HL-60 (cell line): ENCODE data around the gene ZNF185.

Source experiments
- DNase-seq, 2 experiments: peaks; one replicate each; pipeline ENCODE4 v3.0.0-alpha.2; 2010 to 2020; ENCODE audit warnings: low read depth in 1 of 2, low spot score in 1 of 2
- H3K27ac ChIP-seq: fragments of 250-450 bp; sonication (Bioruptor Pico); replicated peaks from 2 replicates; pipeline ENCODE4 v1.5.1; 2020; ENCODE audit warnings: mild to moderate bottlenecking, moderate library complexity
- H3K27me3 ChIP-seq: fragments of 250-450 bp; sonication (Bioruptor Pico); 2 replicates; pipeline ENCODE4 v1.5.1; 2021; ENCODE audit warnings: mild to moderate bottlenecking, moderate library complexity; ENCODE audit not compliant: insufficient read depth, poor library complexity, severe bottlenecking
- H3K4me3 ChIP-seq: replicated peaks from 2 replicates; pipeline ENCODE4 v1.5.1; 2011; ENCODE audit warnings: mild to moderate bottlenecking, control low read depth, low read length; ENCODE audit not compliant: insufficient read depth
- GABPA ChIP-seq: IDR thresholded peaks from 2 replicates; pipeline ENCODE4 v1.6.1; 2012; ENCODE audit warnings: low read depth
- POLR2AphosphoS5 ChIP-seq: IDR thresholded peaks from 2 replicates; pipeline ENCODE4 v1.6.1; 2012; ENCODE audit warnings: low read depth
- SPI1 ChIP-seq: IDR thresholded peaks from 2 replicates; pipeline ENCODE4 v1.6.1; 2012; ENCODE audit warnings: low read depth, mild to moderate bottlenecking, borderline replicate concordance
- TF ChIP-seq, protein P1 (sequence below): IDR thresholded peaks from 2 replicates; pipeline ENCODE4 v1.6.1; 2012; ENCODE audit warnings: low read depth; ENCODE audit not compliant: insufficient replicate concordance
- TF ChIP-seq, protein P2 (sequence below): IDR thresholded peaks from one replicate; pipeline ENCODE4 v1.5.1; 2011; ENCODE audit warnings: low read length, control low read depth, inconsistent platforms; ENCODE audit not compliant: insufficient read depth

The ZNF185 gene

DNA sequence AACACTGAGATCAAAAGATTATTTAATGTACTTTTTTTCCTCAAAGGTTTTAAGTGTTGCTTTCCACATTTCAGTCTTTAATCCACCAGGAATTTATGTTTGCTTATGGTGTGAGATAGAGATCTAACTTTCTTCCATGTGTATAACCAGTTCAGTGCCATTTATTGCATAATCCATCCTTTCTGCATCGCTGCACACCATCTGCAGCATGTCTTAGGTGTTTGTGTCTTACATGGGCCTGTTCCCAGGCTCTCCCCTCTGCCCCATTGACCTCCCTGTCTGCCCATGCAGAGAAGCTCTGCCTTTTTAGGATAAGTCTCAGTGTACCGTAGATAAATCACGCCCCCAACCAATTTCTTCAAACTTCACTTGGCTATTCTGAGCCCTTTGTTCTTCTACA lies 36.8 kb upstream of the ZNF185 start:
- no peak overlapping the region for H3K27ac ChIP-seq
- no peaks in the 10 kb centered on the region for H3K27me3 ChIP-seq
- no peak overlapping the region for H3K4me3 ChIP-seq
- no peak for DNase-seq
- TF ChIP-seq POLR2AphosphoS5 (no peak), SPI1 (no peak), GABPA (no peak)
- TF ChIP-seq, protein P1, sequence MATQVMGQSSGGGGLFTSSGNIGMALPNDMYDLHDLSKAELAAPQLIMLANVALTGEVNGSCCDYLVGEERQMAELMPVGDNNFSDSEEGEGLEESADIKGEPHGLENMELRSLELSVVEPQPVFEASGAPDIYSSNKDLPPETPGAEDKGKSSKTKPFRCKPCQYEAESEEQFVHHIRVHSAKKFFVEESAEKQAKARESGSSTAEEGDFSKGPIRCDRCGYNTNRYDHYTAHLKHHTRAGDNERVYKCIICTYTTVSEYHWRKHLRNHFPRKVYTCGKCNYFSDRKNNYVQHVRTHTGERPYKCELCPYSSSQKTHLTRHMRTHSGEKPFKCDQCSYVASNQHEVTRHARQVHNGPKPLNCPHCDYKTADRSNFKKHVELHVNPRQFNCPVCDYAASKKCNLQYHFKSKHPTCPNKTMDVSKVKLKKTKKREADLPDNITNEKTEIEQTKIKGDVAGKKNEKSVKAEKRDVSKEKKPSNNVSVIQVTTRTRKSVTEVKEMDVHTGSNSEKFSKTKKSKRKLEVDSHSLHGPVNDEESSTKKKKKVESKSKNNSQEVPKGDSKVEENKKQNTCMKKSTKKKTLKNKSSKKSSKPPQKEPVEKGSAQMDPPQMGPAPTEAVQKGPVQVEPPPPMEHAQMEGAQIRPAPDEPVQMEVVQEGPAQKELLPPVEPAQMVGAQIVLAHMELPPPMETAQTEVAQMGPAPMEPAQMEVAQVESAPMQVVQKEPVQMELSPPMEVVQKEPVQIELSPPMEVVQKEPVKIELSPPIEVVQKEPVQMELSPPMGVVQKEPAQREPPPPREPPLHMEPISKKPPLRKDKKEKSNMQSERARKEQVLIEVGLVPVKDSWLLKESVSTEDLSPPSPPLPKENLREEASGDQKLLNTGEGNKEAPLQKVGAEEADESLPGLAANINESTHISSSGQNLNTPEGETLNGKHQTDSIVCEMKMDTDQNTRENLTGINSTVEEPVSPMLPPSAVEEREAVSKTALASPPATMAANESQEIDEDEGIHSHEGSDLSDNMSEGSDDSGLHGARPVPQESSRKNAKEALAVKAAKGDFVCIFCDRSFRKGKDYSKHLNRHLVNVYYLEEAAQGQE: no peak
- TF ChIP-seq, protein P2, sequence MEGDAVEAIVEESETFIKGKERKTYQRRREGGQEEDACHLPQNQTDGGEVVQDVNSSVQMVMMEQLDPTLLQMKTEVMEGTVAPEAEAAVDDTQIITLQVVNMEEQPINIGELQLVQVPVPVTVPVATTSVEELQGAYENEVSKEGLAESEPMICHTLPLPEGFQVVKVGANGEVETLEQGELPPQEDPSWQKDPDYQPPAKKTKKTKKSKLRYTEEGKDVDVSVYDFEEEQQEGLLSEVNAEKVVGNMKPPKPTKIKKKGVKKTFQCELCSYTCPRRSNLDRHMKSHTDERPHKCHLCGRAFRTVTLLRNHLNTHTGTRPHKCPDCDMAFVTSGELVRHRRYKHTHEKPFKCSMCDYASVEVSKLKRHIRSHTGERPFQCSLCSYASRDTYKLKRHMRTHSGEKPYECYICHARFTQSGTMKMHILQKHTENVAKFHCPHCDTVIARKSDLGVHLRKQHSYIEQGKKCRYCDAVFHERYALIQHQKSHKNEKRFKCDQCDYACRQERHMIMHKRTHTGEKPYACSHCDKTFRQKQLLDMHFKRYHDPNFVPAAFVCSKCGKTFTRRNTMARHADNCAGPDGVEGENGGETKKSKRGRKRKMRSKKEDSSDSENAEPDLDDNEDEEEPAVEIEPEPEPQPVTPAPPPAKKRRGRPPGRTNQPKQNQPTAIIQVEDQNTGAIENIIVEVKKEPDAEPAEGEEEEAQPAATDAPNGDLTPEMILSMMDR: no peak

DNA sequence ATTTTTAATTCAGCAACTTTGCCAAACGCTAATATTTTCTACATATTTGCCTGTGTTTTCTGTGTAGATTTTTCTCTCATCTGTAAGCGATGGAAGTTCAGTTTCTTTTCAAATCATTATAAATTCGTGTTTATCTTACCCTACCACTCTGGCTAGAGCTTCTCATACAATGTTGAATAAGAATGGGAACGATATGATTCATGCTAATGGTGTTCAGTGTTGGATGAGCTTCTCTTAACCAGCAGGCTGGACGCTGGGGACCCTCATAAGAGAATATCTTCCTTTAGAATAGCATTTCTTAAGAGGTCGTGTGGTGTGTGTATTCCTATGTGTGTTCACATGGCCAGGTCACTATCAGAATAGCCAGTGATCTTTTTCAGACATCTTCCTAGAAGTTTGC lies 36.0 kb upstream of the ZNF185 start:
- Histone ChIP-seq H3K4me3 (no peak overlapping the region), H3K27me3 (no peaks in the 10 kb centered on the region), H3K27ac (no peak overlapping the region)
- DNase-seq: no peak
- no peak for TF ChIP-seq POLR2AphosphoS5

DNA sequence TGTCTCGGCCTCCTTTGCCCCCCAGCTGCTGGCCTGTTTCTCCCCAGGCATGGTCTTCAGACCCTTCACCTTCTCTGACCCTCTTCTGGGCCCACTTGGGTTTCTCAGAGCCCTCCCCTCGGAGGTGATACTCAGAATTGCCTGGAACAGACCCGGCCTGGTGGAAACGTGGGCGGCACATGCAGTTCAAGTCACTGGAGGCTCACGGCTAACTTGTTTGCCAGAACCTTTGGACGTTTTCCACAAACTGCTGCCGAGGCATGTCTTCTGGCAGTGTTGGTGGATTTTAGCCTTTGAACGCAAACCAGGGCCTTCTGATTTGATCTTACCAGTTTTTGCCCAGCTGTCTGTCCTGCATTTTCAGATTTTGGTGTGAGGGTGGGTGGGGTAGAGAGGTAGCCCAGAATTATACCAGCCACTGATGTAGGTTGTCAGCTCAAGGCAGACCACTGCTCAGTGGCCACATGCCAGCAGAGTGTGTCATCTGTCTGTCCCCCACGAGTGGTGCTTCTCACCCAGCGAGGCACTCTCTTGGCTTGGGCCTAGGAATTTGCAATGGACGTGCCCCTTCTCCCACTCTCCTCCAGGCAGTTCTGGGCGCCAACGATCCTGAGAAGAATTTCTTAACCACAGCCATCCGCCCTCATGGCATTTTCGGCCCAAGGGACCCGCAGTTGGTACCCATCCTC lies 32.5 kb upstream of the ZNF185 start:
- no peaks in the 10 kb centered on the region for H3K27me3 ChIP-seq
- H3K27ac ChIP-seq: no peak overlapping the region
- TF ChIP-seq GABPA (no peak), SPI1 (no peak), POLR2AphosphoS5 (no peak)
- TF ChIP-seq, protein P1: no peak
- TF ChIP-seq, protein P2: no peak
- no peak overlapping the region for H3K4me3 ChIP-seq
- no peak for DNase-seq

DNA sequence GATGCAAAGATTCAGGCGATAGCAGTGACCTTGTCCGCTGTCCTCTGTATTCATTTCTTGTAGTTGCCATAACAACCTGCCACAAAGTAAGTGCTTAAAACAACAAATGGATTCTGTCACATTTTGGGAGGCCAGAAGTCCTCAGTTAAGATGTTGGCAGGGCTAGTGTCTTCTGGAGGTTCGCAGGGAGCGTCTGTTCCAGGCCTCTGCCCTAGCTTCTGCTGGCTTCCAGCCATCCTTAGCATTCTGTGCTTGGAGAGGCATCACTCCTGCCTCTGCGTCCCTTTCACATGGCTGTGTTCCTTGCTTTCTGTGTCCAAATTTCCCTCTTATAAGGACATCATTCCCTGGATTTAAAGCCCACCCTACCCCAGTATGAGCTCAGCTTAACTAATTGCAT lies 31.5 kb upstream of the ZNF185 start:
- no peak for DNase-seq
- Histone ChIP-seq H3K27me3 (no peaks in the 10 kb centered on the region), H3K27ac (no peak overlapping the region), H3K4me3 (no peak overlapping the region)
- TF ChIP-seq, protein P2: no peak
- TF ChIP-seq, protein P1: no peak
- no peak for TF ChIP-seq GABPA
- no peak for TF ChIP-seq SPI1
- TF ChIP-seq POLR2AphosphoS5: no peak
